Stimulated activated CD8-positive, alpha-beta memory T cell treated with anti-CD3 and anti-CD28 coated beads, Interleukin-15, amount 100 ng/mL, for 24 hours (primary cell): Measurements from ENCODE around the gene RPL28.
"Not testable (repeated sequence)": the region's sequence is repeated elsewhere in the genome, so short reads cannot be mapped to it uniquely, and the experiment has no call there.

Experiments
- DNase-seq: peaks from one replicate; pipeline ENCODE4 v3.0.0-alpha.2; 2020; ENCODE audit warnings: low read depth

The RPL28 gene

DNA sequence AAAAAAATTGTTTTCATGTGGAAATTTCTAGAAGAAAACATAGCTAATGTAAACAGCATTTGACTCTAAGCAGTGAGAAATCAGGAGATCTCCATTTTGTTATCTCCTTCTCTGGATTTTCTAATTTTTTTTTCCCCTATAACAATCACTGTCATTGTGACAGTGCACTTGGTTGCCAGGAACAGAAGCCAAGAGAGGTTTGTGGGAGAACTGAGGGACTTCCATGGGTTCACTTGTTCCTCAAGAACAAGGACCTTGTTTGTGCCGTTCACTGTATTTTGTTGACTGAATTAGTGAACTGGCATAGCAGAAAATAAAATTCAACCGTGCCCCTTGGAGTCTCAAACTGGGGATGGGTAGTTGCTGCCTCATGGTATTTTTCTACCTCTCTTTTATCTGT is 40.3 kb downstream of the RPL28 start:
- DNase-seq = no peak

DNA sequence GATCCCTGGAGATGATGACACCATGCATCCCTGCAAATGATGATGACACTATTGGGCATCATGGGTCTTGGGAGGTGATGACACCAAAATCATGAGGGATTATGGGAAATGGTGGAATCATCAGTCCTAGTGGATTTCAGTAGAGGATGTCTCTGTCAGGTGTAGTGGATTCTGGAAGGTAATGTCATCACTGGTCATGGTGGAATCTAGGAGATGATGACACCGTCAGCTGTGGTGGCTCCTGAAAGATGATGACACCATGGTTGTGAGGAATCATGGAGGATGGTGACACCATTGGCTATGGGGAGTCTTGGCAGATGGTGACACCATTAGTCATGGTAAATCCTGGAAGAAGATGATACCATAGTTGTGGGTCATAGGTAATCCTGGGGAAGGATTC is 45.5 kb downstream of the RPL28 start:
- no peak for DNase-seq

DNA sequence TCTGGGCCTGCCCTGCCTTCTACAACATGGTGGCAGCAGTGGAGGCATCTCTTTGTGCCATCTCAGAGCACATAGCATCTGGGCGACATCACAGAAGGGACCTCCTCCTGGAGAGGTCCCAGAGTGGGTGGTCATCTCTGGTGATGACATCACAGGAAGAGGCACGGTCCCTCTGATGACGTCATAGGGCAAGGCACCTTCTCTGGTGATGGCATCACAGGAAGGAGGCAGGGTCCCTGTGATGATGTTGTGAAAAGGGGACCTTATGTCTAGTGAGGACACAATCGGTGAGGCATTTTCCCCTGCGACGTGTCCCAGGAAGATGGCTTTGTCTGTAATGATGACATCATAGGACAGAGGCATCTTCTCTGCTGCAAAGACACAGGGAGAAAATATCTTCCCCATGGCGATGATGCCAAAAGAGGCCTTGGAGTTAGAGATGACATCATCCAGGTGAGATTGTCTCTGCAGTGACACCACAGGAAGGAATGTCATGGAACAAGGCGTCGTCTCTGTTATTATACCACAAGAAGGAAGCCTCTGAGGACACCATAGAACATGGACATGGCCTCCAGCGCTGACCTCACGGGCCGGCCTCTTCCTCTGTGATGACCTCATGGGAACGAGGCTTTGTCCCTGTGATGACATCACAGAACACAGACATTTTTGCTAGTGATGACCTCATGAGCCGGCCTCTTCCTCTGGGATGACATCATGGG is 46.7 kb downstream of the RPL28 start:
- no peak for DNase-seq

- DNase-seq = no peak
Observed at GRCh38 chr19:55433292-55433691, 47.6 kb downstream of the RPL28 start.

GRCh38 chr19:55434356-55434919 is 48.7 kb downstream of the RPL28 start:
- no peak for DNase-seq

GRCh38 chr19:55435020-55435419 is 49.3 kb downstream of the RPL28 start:
- no peak for DNase-seq

GRCh38 chr19:55436847-55437246 is 51.1 kb downstream of the RPL28 start:
- DNase-seq = no peak

DNA sequence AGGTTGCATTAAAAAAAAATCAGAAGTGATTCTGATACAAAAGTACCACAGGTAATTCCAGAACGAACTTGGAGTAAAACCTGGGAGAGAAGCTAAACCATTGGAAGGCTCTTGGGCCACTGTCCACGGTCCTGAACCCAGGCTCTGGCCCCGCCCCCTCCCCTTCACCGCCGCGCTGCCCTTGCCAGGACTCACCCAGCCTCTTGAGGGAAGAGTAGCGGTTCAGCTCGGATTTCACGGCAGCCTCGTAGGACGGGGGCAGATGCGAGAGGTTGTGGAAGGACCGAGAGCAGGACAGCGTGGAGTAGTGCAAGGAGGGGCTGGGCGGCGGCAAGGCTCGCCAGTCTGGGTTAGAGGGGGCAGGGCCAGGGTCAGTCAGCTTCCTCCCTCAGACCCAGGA is 51.7 kb downstream of the RPL28 start:
- DNase-seq = no peak

DNA sequence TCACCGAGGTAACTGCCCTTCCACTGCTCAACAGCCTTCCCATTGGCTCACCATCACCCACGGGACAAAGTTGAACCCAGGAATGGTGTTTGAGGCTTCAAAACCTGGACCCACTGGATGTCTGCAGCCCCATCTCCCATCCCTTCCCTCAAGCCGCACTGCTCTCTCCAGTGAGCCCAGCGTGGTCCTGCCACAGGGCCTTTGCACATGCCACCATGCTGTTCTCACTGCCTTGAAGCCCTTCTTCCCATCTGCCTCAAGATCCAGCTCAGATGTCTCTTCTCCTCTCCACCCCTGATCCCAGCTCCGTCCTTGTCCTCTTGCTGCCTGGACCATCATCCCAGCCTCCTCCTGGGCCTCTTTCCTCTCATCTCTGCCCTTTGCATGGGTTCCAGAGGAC is 53.3 kb downstream of the RPL28 start:
- DNase-seq = no peak

DNA sequence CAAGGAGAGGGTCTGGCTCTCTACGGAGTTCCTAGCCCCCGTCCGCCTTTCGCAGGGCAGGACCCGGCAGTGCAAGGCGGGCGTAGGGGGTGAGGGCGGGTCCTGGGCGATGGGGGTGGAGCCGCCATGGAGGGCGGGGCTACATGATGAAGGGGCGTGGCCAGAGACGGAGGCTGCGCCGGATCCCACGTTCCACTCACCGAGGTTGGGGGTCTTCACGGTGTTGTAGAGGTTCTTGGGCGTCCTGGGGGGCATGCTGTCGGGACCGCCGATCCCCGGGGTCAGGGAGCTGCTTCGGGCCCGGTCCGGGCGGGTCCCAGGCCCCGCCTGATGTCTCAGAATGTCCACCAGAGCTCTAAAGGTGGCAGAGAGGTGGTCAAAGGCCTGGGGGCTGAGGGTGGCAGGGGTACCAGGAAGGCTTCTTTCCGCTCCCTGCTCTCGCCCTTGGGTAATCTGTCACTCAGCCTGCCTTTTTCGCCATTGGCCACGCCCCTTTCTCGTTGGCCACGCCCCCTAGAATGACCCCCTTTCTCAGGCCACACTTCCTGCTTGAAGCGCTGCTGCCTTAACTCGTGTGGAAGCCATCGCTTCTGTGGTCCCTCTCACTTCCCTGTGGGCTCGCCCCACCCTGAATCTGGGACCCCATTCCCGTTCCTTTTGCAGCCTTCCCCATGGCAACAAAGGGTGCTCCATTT is 54.8 kb downstream of the RPL28 start:
- no peak for DNase-seq

- no peak for DNase-seq
Observed at GRCh38 chr19:55441319-55441691, 55.6 kb downstream of the RPL28 start.

DNA sequence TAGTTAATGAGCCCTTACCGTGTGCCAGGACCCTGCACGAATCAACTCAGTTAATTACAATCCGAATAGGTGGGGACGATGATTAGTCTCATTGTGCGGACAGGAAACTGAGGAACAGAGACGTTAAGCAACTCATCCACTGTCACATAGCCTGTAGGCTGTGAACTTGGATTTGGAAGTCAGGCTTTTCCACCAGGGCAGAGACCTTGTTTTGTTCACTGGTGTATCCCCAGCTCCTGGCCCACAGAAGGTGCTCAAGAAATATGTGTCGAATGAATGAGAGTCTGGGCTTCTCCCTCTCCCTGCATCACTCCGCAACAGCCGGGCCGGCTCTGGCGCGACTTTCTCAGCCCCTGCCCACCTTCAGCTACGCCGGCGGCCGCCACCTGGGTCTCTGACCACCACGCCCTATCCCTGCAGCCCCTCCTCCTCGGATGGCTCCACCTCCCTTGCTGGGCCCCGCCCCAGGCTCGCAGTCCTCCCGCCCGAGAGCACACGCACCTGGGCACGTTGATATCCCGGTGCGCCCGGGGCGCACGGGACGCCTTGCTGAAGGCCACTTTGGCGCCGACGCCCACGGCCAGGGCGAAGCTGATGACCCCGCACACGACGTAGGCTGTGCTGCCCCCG is 56.1 kb downstream of the RPL28 start:
- no peak for DNase-seq

- no peak for DNase-seq
Observed at GRCh38 chr19:55442372-55442961, 56.7 kb downstream of the RPL28 start.

DNA sequence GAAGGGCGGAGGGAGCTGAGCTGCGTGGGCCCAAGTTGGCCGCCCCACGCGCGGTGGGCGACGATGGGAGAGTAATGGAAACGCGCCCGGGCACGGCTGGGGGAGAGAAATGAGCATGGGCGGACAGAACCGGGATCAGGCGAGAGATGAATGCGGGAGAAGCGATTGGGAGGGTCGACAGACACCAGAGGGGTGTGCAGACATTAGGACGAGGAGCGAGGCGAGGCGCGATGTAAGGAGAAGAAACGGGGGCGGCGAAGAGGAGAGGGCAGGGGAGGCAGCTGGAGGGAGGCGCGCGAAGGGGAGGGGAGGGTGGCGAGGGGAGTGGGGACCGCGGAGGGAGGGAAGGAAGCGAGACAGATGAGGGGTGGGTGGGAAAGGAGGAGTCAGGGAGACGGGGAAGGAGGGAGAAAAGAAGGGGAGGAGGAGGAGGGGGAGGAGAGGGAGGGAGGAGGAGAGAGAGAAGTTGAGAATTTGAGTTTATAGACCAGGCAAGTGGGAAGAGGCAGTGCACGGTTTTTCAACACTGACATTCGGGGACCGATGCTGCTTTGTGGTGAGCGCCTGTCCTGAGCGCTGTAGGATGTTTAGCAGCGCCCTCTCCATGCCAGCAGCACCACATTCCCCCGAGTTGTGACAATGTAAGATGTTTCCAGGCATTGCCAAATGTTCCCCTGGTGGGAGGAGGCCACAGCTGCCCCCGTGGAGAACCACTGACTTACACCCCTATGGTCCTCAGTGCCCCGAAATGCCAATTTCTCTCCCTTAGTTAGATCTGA is 57.5 kb downstream of the RPL28 start, which contains the start of gene SHISA7:
Gene SHISA7, minus strand, starts transcription at position 256 of the 779 bp plus-strand sequence. CDS start 437 bp downstream, outside the sequence.
- no peak for DNase-seq

GRCh38 chr19:55443824-55444480 is 58.2 kb downstream of the RPL28 start:
- no peak for DNase-seq

- DNase-seq = no peak
Observed at GRCh38 chr19:55444646-55445045, 58.9 kb downstream of the RPL28 start.

- no peak for DNase-seq
Observed at GRCh38 chr19:55446060-55446459, 60.3 kb downstream of the RPL28 start.

- DNase-seq = no peak
Observed at GRCh38 chr19:55447421-55448174, 61.9 kb downstream of the RPL28 start.

GRCh38 chr19:55448175-55448490 is 62.4 kb downstream of the RPL28 start:
- DNase-seq = not testable (repeated sequence)

- no peak for DNase-seq
Observed at GRCh38 chr19:55449469-55449868, 63.7 kb downstream of the RPL28 start.
